Activated gamma-delta T cell treated with anti-CD3 and anti-CD28 coated beads, Interleukin-2, amount 50 U/mL, for 16 hours (primary cell): ENCODE data around the gene RFC2.
A peak's percentile ranks its signal among the peaks of the same experiment; 100 is the strongest.
"Not testable (repeated sequence)": the region's sequence is repeated elsewhere in the genome, so short reads cannot be mapped to it uniquely, and the experiment has no call there.

Experiments used
- DNase-seq: peaks from one replicate; pipeline ENCODE4 v3.0.0-alpha.2; 2020; ENCODE audit warnings: low read depth

Gene RFC2

DNA sequence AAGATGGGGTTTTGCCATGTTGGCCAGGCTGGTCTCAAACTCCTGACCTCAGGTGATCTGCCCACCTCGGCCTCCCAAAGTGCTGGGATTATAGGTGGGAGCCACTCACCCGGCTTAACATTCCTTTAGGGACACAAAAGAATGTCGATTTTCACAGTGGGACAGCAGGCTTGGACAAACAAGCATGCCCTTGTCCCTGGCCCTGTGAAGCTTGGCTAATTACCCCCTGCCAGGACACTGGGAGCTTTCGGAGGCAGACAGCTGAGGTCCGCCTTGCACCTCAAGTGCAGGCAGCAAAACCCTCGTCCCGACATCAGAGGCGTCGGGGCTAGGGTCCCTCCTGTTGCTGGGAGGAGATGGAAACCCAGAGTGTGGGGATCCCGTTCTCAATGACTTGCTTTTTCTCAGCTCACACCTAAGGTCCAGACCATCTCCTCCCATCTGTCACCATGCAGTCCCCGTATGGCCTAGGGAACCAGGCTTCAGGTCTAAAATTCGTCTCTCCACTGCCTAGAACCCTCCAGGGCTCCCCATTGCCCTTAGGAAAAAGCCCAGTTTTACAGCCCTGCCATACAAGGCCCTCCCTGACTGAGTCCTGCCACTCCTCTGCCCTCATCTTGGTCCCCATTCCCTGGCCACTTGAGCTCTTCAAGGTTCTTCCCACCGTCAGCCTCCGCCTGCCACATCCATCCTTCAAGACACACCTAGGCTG lies 28.7 kb upstream of the RFC2 start:
- DNase-seq = no peak

DNA sequence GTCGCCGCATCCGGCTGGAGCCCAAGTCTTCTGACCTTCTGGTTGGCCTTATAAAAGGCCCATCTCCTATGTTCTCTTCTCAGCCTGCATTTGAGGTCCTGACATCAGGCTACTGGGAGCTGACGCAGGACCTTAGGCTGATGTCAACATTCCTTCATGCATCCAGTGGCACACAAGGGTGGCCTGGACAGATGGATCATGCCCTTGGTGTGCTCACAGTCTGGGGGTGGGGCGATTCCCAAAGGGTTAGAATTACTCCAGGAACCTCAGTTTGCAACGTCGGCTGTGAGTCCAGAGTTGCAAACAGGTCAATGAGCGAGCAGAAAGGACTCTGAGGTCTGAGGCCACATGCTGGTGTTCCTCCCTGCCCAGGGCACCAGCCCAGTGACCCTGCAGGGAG lies 26.8 kb upstream of the RFC2 start:
- DNase-seq = no peak

DNA sequence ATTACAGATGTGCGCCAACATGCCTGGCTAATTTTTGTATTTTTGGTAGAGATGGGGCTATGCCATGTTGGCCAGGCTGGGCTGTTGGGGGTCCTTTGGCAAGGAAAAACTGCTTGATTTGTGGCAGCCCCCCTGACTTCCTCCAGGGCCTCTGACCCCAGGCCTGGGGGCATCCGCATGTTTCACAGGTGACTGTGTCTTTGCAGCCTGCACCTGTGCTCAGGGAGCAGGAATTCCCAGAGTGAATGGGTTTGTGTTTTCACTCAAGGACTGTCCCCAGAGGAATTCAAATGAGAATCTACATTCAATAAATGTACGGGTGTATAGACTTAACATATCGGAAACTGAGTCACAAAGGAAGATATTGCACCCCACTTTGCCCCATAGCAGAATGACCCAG lies 23.4 kb upstream of the RFC2 start:
- no peak for DNase-seq

DNA sequence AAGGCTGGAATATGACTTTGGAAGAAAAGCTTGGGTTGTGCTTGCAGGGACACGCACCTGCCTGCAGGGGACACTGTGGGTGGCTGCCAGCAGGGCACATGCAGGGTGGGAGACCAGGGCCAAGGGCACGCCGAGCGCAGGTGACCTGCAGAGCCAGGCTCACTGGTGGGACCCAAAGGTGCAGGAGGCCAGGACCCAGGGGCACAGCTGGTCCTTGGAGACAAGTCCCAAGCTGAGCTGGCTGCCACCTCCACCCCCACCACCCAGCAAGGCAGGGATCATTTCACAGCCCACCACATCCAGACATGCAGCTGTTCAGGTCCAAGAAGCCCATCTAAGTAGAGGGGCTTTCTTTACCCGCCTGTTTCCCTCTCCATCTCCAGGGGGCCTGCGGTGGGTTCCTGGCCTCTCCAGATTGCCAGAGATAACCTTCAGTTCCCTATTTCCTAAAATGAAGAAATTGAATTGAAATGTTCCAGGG lies 21.2 kb upstream of the RFC2 start:
- no peak for DNase-seq

DNA sequence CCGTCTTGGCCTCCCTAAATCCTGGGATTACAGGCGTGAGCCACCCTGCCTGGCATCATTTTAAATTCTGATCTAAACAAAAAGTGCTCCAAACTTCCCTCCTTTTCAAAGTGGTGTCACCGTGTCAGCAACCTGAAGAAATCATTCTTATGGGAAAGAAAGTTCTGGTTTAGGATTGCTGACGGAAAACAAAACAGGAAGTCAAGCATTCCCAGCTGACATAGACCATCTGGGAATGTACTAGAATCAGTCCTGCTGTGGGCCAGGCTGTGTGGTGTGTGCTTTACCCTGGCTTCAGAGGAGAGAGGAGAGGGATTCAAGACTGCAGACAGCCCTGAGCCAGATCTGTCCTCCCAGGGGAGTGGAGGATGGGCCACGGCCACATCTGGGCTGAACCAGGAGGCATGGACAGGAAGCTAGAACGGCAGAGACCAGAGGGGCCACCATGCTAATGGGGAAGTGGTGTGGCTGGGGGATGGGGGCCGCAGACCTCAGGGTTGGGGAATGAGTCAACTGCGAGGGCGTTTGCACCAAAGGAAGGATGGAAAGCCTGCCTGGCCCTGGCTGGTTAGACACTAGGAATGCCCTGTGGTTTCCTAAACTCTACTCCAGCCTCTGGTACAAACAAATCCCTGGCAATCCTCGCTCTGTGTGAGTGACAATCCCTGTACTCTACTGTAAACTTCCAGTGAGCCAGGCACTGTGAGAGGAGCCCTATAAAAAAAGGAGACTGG lies 18.3 kb upstream of the RFC2 start:
- no peak for DNase-seq

DNA sequence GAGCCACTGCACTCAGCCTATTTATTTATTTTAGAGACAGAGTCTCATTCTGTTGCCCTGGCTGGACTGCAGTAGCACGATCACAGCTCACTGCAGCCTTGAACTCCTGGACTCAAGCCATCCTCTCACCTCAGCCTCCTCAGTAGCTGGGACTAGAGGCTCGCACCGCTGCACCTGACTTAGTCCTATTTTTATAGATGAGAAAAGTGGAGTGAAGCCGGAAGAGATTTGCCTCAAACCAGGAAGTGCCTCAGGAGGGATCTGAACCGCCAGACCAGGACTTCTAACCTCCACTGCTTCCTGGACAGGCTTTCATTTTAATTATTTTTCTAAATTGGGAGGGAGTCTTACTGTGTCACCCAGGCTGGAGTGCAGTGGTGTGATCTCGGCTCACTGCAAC lies 17.5 kb upstream of the RFC2 start:
- no peak for DNase-seq

DNA sequence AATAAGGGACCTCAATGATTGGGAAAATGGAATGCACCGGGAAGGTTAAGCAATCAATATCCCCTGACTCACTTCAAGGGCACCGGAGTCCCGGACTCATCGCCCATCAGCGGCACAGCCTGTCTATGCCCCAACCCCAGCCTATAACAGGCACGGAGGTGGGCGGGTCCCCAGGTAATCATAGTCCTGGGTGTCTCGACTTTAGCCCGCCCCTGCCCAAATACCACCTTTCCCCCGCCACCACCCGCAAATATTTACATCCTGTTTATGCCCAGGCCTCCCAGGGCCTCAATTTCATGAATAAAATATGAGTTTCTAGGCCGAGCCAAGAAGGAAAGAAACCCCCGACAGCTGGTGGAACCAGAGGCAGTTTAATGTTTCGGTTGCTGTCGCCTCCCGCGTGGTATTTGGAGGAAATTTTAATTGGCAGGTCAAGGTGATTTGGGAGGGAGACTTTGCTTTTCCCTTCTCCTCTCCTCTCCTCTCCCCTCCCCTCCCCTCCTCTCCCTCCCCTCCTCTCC lies 15.6 kb upstream of the RFC2 start:
- DNase-seq = peak; percentile 41

DNA sequence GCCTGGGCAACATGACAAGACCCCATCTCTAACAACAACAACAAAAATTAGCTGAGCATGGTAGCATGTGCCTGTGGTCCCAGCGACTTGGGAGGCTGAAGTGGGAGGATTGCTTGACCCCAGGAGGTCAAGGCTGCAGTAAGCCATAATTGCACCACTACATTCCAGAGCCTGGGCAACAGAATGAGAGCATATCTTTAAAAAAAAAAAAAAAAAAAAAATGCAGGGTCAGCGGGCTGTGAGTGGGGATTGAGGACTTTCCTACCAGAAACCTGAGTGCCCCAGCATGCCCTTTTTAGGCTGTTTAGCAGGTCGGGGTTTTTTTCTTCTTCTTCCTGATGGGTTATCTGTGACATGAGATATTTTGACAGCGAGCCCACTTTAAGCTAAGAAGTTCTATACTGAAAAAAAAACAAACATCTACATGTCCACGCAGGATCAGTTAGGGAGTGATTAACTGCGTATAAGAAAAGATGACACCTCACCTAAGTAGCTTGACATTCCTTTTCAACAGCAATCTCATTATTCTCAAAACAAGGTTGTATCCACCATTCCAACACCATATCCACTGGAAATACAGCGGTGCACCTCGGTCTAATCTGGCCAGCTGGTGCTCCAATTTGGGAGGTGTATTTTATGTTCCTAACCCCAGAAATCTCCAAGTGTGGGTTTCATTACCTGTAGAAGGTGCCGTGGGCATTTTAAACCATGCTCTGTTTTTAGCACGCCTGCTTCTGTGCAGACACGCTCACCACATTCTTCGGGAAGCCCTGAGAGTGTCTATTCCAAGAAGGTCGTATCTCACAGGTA lies 13.8 kb upstream of the RFC2 start:
- DNase-seq = no peak

DNA sequence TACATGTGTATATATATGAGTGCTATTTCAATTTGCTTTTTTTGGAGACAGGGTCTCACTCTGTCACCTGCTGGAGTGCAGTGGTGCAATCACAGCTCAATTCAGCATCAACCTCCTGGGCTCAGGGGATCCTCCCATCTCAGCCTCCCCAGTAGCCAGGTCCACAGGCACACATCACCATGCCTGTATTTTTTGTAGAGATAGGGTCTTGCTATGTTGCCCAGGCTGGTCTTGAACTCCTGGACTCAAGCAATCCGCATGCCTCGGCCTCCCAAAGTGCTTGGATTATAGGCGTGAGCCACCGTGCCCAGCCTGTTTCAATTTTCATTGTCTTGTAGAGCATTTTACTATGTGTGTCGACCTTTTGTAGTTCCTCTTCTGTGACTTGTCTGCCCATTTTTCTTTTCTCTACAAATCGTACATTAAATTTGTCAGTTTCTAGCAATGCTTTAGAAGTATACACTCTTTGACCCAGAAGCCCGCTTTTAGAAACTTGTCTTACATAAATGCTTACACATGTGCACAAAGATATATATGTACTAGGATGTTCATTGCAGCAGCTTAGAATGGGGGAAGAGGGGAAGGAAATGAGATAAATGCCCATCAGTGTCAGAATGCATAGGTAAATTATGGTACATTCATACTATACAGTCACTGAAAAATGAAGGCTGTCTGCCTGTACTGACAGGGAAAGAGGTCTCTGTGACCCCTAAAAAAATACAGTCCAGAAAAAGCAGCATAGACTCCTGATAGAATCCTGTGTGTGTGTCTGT lies 12.2 kb upstream of the RFC2 start:
- no peak for DNase-seq

DNA sequence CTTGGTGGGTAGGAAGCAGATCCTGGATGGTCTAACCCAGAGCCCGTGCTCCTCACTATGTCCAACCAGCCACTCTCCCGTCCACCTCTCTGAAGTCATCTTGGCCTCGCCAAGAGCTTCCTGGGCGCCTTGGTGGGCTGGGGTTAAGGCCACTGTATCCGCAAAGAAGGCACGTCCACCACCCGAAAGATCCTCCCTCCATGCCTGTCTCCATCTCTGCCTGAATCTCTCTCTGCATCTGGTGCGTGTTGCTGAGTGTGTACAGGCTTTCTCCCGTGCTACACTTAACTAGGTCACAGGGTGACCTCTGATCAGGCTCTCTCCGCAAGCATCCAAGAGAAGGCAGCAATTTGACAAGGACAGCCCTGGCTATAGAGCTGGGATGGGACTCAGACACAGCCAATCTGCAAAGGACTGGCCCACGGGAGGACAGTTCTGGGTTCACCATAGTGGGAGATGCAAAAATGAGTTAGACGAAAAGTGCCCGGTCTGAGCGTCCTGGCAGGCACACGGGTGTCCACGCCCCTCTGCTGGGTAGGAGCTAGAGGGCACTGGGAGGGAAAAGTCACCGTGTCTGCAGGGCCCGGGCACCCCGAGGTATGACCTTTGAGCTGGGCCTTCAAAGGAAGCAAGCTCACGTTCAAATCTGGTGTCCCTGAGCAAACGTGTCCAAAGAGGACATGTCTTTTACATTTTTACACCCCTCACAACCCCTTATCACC lies 9.4 kb upstream of the RFC2 start:
- DNase-seq = no peak

DNA sequence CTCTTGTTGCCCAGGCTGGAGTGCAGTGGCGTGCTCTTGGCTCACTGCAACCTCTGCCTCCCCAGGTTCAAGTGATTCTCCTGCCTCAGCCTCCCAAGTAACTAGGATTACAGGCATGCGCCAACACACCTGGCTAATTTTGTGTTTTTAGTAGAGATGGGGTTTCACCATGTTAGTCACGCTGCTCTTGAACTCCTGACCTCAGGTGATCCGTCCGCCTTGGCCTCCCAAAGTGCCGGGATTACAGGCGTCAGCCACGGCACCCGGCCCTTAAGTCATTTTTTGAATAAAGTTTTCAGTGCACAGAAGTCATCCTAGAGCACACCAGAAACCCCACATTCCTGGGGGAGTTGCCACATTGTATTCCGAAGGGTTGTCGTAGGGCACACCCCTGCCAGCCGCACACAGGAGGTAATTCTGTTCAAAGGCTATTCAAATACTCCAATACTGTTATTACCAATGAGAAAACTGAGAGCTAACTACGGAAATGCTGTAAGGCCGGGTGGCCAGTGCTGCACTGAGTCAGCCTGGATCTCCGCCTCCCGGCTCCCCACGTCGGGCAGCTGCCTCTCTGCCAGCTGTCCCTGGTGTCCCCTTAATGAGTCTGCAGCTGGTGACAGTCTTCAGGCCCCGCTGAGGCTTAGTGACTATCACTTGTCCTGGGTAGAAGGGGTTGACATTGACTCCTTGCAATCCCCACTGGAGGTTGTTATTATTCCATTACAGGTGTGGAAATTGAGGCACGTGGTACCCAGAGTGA lies 8.6 kb upstream of the RFC2 start:
- DNase-seq = no peak

DNA sequence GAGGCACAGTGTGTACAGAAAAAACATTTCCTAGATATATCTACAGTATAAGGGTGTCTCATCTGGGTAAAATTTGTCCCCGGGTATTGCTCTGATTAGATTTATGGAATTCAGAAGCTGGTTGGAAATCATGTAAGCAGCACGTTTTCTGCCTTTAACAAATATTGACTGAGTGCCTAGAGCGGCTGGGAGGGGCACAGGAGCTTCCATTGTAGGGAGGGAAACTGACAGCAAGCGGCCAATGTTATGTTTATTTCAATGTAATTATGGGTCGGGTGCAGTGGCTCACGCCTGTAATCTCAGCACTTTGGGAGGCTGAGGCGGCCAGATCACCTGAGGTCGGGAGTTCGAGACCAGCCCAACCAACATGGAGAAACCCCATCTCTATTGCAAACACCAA lies 4.4 kb upstream of the RFC2 start:
- DNase-seq = no peak

DNA sequence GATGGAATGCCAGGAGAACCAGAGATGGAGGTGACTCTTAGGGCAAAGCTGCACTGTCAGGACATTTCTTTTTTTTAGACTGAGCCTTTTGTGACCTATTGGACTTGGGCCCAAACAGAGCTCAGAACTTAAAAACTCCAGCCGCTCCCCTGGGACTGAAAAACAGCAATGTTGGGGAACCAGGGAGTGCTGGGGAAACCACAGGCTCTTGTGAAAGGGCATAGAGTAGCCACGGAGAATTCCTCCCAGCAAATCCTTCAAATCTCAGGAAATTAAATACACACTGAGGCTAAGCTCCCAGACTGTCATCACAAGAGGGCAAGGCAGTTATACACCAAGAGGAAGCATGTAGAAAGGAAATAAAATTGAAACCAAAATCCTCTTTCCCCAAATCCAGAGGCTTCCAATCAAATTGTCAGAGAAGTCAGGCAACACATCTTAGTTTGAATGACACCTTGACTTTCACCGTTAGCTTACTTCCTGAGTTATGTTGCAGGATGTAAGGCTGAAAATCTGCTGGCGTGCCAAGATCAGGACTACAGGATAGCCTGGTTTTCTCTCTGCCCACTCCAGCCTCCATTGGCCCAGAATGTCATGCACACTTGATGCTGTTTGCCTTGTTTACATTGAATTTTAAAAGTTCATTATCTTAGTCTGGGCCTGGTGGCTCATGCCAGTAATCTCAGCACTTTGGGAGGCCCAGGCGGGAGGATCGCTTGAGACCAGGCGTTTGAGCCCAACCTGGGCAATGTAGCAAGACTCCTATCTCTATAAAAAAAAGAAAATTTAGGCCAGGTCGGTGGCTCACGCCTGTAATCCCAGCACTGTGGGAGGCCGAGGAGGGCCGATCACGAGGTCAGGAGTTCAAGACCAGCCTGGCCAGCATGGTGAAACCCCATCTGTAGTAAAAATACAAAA lies 2.6 kb upstream of the RFC2 start:
- no peak for DNase-seq

DNA sequence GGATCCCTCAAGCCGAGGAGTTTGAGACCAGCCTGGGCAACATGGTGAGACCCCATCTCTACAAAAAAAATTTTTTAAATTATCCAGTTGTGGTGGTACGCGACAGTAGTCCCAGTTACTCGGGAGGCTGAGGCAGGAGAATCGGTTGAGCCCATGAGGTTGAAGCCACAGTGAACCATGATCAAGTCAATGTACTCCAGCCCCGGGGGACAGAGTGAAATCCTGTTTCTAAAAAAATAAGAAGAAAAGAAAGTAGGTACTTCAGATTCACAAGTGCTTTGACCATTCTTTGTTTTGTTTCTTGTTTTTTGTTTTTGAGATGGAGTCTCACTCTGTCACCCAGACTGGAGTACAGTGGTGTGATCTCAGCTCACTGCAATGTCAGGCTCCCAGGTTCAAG lies 1.3 kb upstream of the RFC2 start:
- not testable (repeated sequence) for DNase-seq

DNA sequence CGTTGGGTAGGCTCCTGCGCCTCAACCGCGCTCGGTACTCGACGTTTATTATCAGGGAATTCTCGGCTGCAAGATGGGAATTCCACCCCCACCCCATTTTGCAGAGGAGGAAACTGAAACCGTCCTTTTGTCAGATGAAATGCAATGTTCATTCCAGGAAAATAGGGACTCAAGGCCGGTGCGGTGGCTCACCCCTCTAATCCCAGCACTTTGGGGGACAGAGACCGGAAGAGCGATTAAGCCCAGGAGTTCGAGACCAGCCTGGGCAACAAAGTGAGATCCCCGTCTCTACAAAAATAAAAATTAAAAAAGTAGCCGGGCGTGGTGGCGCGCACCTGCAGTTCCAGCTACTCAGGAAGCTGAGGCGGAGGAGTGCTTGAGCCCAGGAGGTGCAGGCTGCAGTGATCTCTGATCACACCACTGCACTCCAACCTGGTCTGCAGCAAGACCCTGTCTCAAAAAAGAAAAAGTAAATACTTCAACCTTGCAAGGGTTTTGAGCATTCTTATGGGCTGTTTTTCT lies 720 bp upstream of the RFC2 start:
- DNase-seq = no peak

DNA sequence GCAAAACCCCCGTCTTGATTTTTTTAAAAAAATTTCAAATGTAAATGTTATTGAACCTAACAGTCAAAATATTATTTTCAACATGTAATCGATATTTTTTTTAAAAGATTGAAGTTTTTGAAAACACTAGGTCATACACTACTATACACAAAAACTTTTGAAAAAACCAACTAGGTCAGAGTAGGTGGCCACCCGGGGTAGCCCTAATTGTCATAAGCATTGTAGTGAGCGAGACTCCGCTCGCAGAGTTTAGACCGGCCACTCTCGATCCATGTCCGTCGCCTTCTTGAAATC lies 417 bp downstream of the RFC2 start:
- no peak for DNase-seq

DNA sequence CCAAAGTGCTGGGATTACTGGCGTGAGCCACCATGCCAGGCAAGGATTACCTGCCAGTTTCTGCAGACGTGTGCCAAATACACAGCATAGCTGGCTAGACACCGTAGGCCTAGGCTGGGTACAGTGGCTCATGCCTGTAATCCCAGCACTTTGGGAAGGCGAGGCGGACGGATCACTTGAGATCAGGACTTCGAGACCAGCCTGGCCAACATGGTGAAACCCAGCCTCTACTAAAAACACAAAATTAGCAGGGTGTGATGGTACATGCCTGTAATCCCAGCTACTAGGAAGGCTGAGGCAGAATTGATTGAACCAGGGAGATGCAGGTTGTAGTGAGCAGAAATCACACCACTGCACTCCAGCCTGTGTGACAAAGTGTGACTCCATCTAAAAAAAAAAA lies 868 bp downstream of the RFC2 start:
- DNase-seq = no peak

DNA sequence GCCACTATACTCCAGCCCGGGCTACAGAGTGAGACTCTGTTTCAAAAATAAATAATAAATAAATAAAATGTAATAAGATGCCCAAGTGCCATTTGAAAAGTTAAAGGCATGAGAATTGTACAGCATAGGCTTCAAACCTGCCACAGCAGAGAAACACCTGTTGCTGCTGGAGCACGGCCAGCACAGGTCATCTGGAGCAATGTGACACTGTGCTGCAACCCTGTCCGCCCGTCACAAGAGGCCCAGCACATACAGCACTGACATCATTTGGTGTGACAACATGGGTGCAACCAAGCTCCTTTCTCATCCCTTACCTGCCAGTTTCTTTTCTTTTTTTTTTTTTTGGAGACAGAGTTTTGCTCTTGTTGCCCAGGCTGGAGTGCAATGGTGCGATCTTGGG lies 1.3 kb downstream of the RFC2 start:
- DNase-seq = no peak

DNA sequence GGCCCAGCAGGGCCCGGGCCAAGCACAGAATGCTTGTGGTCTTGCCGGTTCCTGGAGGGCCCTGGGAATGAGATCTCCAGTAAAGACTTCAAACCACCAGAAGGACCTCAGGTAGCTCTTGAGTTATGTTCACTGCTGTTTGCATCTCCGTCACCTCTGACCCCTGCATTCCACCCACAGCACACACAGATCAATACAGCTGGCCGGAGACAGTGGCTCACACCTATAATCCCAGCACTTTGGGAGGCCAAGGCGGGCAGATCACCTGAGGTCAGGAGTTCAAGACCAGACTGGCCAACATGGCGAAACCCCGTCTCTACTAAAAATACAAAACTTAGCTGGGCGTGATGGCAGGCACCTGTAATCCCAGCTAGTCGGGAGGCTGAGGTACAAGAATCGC lies 5.1 kb downstream of the RFC2 start:
- not testable (repeated sequence) for DNase-seq
